ENCODE results near the gene GNPTAB.

DNA sequence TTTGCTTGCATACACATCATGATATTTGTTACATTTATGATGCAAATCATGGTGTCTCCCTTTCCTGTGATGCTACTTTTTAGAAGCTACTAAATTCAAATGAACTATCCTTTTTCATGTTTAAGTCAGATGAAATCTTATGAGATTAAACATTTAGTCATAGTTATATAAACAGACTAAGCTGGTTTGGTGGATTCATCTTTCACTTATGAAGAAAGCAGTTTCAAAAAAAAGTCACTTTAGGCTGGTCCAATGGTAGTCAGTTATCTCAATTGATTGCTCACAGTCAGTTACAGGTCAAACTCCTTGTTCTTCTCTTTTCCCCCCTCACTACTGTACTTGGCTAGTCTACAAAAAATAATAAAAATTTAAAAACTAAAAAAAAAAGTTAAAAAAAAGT is 111.2 kb downstream of the GNPTAB start:
- TF ChIP-seq NPAS2 (CRISPR knock-in tag; IDR thresholded peaks at IDR 0.05; ENCODE audit: borderline replicate concordance) (no peak), POLR2A (IDR thresholded peaks at IDR 0.05; ENCODE audit: low read length) (no peak), EP300 (IDR thresholded peaks at IDR 0.05) (no peak), CHD2 (IDR thresholded peaks at IDR 0.05; ENCODE audit: low read length, partially characterized antibody) (no peak), ZFP36 (IDR thresholded peaks at IDR 0.05; ENCODE audit: borderline replicate concordance, partially characterized antibody) (no peak), MAZ (IDR thresholded peaks at IDR 0.05; ENCODE audit: borderline replicate concordance, low read depth, low read length) (no peak), ZSCAN20 (CRISPR knock-in tag; IDR thresholded peaks at IDR 0.05) (no peak), BHLHE40 (IDR thresholded peaks at IDR 0.05; ENCODE audit: low read depth, low read length) (no peak), HOXA7 (CRISPR knock-in tag; IDR thresholded peaks at IDR 0.05) (no peak), RFX5 (IDR thresholded peaks at IDR 0.05) (no peak), JUNB (IDR thresholded peaks at IDR 0.05) (no peak)
- TF ChIP-seq, protein P1, sequence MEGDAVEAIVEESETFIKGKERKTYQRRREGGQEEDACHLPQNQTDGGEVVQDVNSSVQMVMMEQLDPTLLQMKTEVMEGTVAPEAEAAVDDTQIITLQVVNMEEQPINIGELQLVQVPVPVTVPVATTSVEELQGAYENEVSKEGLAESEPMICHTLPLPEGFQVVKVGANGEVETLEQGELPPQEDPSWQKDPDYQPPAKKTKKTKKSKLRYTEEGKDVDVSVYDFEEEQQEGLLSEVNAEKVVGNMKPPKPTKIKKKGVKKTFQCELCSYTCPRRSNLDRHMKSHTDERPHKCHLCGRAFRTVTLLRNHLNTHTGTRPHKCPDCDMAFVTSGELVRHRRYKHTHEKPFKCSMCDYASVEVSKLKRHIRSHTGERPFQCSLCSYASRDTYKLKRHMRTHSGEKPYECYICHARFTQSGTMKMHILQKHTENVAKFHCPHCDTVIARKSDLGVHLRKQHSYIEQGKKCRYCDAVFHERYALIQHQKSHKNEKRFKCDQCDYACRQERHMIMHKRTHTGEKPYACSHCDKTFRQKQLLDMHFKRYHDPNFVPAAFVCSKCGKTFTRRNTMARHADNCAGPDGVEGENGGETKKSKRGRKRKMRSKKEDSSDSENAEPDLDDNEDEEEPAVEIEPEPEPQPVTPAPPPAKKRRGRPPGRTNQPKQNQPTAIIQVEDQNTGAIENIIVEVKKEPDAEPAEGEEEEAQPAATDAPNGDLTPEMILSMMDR (IDR thresholded peaks at IDR 0.05): no peak
- TF ChIP-seq, protein P2, sequence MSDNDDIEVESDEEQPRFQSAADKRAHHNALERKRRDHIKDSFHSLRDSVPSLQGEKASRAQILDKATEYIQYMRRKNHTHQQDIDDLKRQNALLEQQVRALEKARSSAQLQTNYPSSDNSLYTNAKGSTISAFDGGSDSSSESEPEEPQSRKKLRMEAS (IDR thresholded peaks at IDR 0.05): no peak

Data from A549 (cell line).